Muscle layer of colon (tissue), 2 donors: Measurements from ENCODE around the gene CEBPE.

Source experiments
- H3K27ac ChIP-seq: one replicate; pipeline ENCODE4 v1.7.0; 2013; ENCODE audit warnings: low read depth, mild to moderate bottlenecking, low read length, moderate library complexity
- H3K27me3 ChIP-seq, 2 donors: one replicate each; pipeline ENCODE4 v1.7.0; 2013; ENCODE audit warnings: low read length in 2 of 2, mild to moderate bottlenecking in 2 of 2; ENCODE audit not compliant: insufficient read depth in 2 of 2, control insufficient read depth in 1 of 2
- H3K36me3 ChIP-seq: one replicate; pipeline ENCODE4 v1.7.0; 2013; ENCODE audit warnings: mild to moderate bottlenecking, low read length; ENCODE audit not compliant: insufficient read depth
- H3K4me1 ChIP-seq: one replicate; pipeline ENCODE4 v1.7.0; 2013; ENCODE audit warnings: mild to moderate bottlenecking, low read length; ENCODE audit not compliant: insufficient read depth
- H3K4me3 ChIP-seq, 2 donors: one replicate each; pipeline ENCODE4 v1.7.0; 2013; ENCODE audit warnings: low read length in 2 of 2, low read depth in 1 of 2, mild to moderate bottlenecking in 1 of 2, moderate library complexity in 1 of 2
- H3K9ac ChIP-seq: one replicate; pipeline ENCODE4 v1.7.0; 2013; ENCODE audit warnings: low read length
- H3K9me3 ChIP-seq: one replicate; pipeline ENCODE4 v1.7.0; 2013; ENCODE audit warnings: mild to moderate bottlenecking, low read length
- donor health status: abdominal sarcoma.
- donor health status: Adenocarcinoma of cecum.

The CEBPE gene

DNA sequence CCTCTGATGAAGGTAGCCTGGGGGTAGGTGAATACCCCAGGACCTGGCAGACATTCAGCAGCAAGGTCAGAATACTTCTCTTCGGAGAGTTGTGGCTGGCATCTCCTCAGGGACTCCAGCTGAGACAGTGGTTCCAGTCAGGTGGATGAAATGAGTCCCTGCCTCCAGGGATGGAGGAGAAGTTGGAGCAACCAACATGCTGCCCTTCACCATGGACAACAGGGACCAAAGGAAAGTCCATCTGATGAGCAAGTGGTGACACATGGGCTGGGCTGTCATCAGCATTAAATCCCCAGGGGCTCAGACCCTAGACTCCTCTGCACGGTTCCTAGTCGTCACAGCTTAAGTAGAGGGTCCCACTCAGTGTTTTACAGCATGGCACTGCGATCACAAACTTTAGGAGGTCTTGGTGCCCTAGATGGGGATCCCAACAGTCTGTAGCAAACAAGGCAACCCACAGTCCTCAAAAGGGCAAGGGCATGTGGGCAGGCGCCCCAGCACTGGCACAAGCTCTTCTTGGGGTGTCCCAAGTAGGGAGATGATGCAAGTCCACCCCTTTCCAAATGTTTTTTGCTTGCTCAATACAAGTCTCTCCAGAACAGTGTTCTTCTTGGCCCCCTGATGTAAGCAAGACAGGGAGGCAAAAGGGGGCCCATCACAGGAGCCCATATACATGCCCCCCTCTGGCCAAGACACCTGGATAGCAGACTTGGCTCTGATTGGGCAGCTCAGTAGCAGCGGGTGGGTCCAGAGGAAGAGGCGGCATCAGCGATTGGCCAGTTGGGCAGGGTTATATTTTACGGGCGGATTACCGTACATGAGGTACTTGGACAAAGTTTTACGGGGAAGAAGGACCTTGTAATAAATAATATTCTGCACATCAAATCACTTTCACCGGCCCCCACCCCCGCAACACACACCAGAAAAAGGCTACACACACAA is 50.9 kb downstream of the CEBPE start:
- no peak overlapping the region for H3K27ac ChIP-seq
- no peaks in the 10 kb centered on the region for H3K9me3 ChIP-seq
- H3K4me1 ChIP-seq: peaks cover 18% of the 10 kb centered on the region
- H3K4me3 ChIP-seq: no peak overlapping the region
- no peak overlapping the region for H3K9ac ChIP-seq
- peaks cover 57% of the 10 kb centered on the region for H3K36me3 ChIP-seq
- no peaks in the 10 kb centered on the region for H3K27me3 ChIP-seq
